Colonic mucosa (tissue), 4 donors: ENCODE results near the gene ACKR4. TPM values are rescaled to one million over a fixed set of nuclear protein-coding genes. Genes with fewer than 3 reads are reported as not detected.
"Not testable (repeated sequence)": the region's sequence is repeated elsewhere in the genome, so short reads cannot be mapped to it uniquely, and the experiment has no call there.

Experiments
- DNase-seq: peaks from one replicate; pipeline ENCODE4 v3.0.0-alpha.2; 2020
- H3K27ac ChIP-seq: fragments of 200-600 bp; one replicate; pipeline ENCODE4 v1.8.0; 2021
- H3K27me3 ChIP-seq: fragments of 200-600 bp; one replicate; pipeline ENCODE4 v1.8.0; 2021
- H3K36me3 ChIP-seq: fragments of 200-600 bp; one replicate; pipeline ENCODE4 v1.8.0; 2021
- H3K4me1 ChIP-seq: fragments of 200-600 bp; one replicate; pipeline ENCODE4 v1.8.0; 2021; ENCODE audit warnings: mild to moderate bottlenecking
- H3K4me3 ChIP-seq: fragments of 200-600 bp; one replicate; pipeline ENCODE4 v1.8.0; 2021
- H3K9ac ChIP-seq, 2 donors: one replicate each; pipeline ENCODE4 v1.7.0; 2013; ENCODE audit warnings: control low read depth in 2 of 2, low read depth in 2 of 2, low read length in 2 of 2
- H3K9me3 ChIP-seq: fragments of 200-600 bp; one replicate; pipeline ENCODE4 v1.8.0; 2021
- CTCF ChIP-seq: fragments of 200-600 bp; IDR thresholded peaks from one replicate; pipeline ENCODE4 v1.8.0; 2022; ENCODE audit warnings: antibody characterized with exemption, mild to moderate bottlenecking
- intact Hi-C: fragments of 100-400 bp; cut with DNase I; formaldehyde crosslinking; loops from one replicate; pipeline ENCODE4 v1.14.1; 2022
- total RNA-seq, 2 donors: library from RNA; stranded (reverse); fragmentation: NEBNext Ultra II Directional in 1 of 2; extraction: Animal tissue kit (Norgen Biotek cat#: 25700) in 1 of 2; gene quantifications; one replicate each; pipeline ENCODE4 v1.2.1, GENCODE V29; 2021
- donor health status: healthy.
- donor health status: DM: no; HTN: no; CAD: no.
- donor health status: DM: no; HTN: no; CAD: no.

Gene ACKR4
- total RNA-seq, 2 donors from 2014 or later = 0.90 TPM; not detected in 1

GRCh38 chr3:132606085-132606484 lies 9.0 kb downstream of the ACKR4 start:
- no peak for TF ChIP-seq CTCF
- no peaks in the 10 kb centered on the region for H3K27me3 ChIP-seq
- no peak overlapping the region for H3K4me3 ChIP-seq
- intact Hi-C loops = no loop called here
- H3K36me3 ChIP-seq = no peaks in the 10 kb centered on the region
- H3K27ac ChIP-seq = no peak overlapping the region
- no peak overlapping the region for H3K9ac ChIP-seq
- H3K4me1 ChIP-seq = no peaks in the 10 kb centered on the region
- no peaks in the 10 kb centered on the region for H3K9me3 ChIP-seq
- no peak for DNase-seq

DNA sequence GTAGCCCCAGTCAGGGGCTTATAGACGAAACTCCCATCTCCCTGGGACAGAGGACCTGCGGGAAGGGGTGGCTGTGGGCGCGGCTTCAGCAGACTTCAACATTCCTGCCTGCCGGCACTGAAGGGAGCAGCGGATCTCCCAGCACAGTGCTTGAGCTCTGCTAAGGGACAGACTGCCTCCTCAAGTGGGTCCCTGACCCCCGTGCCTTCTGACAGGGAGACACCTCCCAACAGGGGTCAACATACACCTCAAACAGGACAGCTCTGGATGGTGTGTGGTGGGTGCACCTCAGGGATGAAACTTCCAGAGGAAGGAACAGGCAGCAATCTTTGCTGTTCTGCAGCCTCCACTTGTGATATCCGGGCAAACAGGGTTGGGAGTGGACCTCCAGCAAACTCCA lies 9.6 kb downstream of the ACKR4 start:
- not testable (repeated sequence) for DNase-seq

GRCh38 chr3:132615301-132615700 lies 18.2 kb downstream of the ACKR4 start:
- H3K27me3 ChIP-seq, H3K27ac ChIP-seq, H3K9me3 ChIP-seq, H3K36me3 ChIP-seq, H3K9ac ChIP-seq, H3K4me1 ChIP-seq, DNase-seq, intact Hi-C loops, H3K4me3 ChIP-seq: not testable (repeated sequence)

More for the DNA sequence above, 9.6 kb downstream of the ACKR4 start:
- H3K27me3 ChIP-seq, intact Hi-C loops, H3K4me1 ChIP-seq, H3K4me3 ChIP-seq, H3K9ac ChIP-seq, H3K36me3 ChIP-seq, H3K9me3 ChIP-seq, H3K27ac ChIP-seq: not testable (repeated sequence)

DNA sequence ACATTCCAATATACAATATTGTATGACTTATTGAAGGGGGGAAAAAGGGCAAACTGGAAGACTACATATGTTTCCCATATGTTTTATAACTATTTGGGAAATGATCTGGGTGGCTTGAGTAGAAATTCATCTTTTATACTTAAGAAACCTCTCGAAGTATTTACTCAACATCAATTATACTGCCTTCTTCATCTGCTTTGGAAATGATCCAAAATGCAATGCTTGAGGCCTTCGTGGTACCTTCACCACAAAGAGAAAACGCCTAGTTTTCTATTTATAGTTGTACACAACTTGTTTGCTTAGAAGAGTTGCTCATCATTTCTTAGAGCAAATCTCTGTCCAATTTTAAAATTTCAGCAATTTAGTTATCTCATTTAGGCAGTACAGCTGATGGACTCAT lies 18.8 kb downstream of the ACKR4 start:
- intact Hi-C loops = no loop called here

GRCh38 chr3:132616780-132617179 lies 19.7 kb downstream of the ACKR4 start:
- H3K9ac ChIP-seq = no peak overlapping the region
- H3K4me1 ChIP-seq = no peaks in the 10 kb centered on the region
- no peak for TF ChIP-seq CTCF
- H3K36me3 ChIP-seq = no peaks in the 10 kb centered on the region
- H3K27me3 ChIP-seq = no peaks in the 10 kb centered on the region
- DNase-seq = no peak
- intact Hi-C loops = no loop called here
- no peak overlapping the region for H3K27ac ChIP-seq
- H3K9me3 ChIP-seq = no peaks in the 10 kb centered on the region
- H3K4me3 ChIP-seq = no peak overlapping the region

More for the DNA sequence above, 18.8 kb downstream of the ACKR4 start:
- Histone ChIP-seq H3K27ac (no peak overlapping the region), H3K4me1 (no peaks in the 10 kb centered on the region), H3K9me3 (no peaks in the 10 kb centered on the region), H3K36me3 (no peaks in the 10 kb centered on the region), H3K27me3 (no peaks in the 10 kb centered on the region), H3K4me3 (no peak overlapping the region), H3K9ac (no peak overlapping the region)
- TF ChIP-seq CTCF = no peak
- no peak for DNase-seq

GRCh38 chr3:132622148-132622547 lies 25.1 kb downstream of the ACKR4 start:
- Histone ChIP-seq H3K9ac (no peak overlapping the region), H3K27ac (no peak overlapping the region), H3K4me3 (no peak overlapping the region), H3K36me3 (no peaks in the 10 kb centered on the region), H3K9me3 (no peaks in the 10 kb centered on the region), H3K4me1 (no peaks in the 10 kb centered on the region), H3K27me3 (no peaks in the 10 kb centered on the region)
- TF ChIP-seq CTCF = no peak
- DNase-seq = no peak
- intact Hi-C loops = no loop called here

- H3K9me3 ChIP-seq = no peaks in the 10 kb centered on the region
- no peak overlapping the region for H3K4me3 ChIP-seq
- no peak for DNase-seq
- no peaks in the 10 kb centered on the region for H3K27me3 ChIP-seq
- no peak for TF ChIP-seq CTCF
- no peak overlapping the region for H3K9ac ChIP-seq
- intact Hi-C loops = no loop called here
- no peak overlapping the region for H3K27ac ChIP-seq
- H3K4me1 ChIP-seq = no peaks in the 10 kb centered on the region
- H3K36me3 ChIP-seq = no peaks in the 10 kb centered on the region
Observed at GRCh38 chr3:132622761-132623160, 25.7 kb downstream of the ACKR4 start.
